Parathyroid adenoma (tissue), 2 donors: ENCODE results near the gene PHRF1.

ENCODE experiments used
- H2AFZ ChIP-seq: fragments of 300-600 bp; sonication (generic); one replicate; pipeline ENCODE4 v1.7.0; 2017; ENCODE audit warnings: antibody characterized with exemption, mild to moderate bottlenecking
- H3K27ac ChIP-seq: fragments of 300-600 bp; sonication (generic); one replicate; pipeline ENCODE4 v1.7.0; 2017
- H3K27me3 ChIP-seq: fragments of 300-600 bp; sonication (generic); one replicate; pipeline ENCODE4 v1.7.0; 2017; ENCODE audit warnings: low read length; ENCODE audit not compliant: control insufficient read depth, insufficient read depth
- H3K36me3 ChIP-seq: fragments of 300-600 bp; sonication (generic); one replicate; pipeline ENCODE4 v1.7.0; 2017; ENCODE audit warnings: low read length; ENCODE audit not compliant: control insufficient read depth, insufficient read depth
- H3K4me1 ChIP-seq: fragments of 300-600 bp; sonication (generic); one replicate; pipeline ENCODE4 v1.7.0; 2017; ENCODE audit warnings: control low read depth
- H3K4me2 ChIP-seq: fragments of 300-600 bp; sonication (generic); one replicate; pipeline ENCODE4 v1.7.0; 2017; ENCODE audit warnings: low read length
- H3K4me3 ChIP-seq: fragments of 300-600 bp; sonication (generic); one replicate; pipeline ENCODE4 v1.7.0; 2017; ENCODE audit warnings: low read depth, low read length
- H3K79me2 ChIP-seq: fragments of 300-600 bp; sonication (generic); one replicate; pipeline ENCODE4 v1.7.0; 2017; ENCODE audit warnings: control low read depth
- H3K9ac ChIP-seq: fragments of 300-600 bp; sonication (generic); one replicate; pipeline ENCODE4 v1.7.0; 2017; ENCODE audit warnings: mild to moderate bottlenecking
- H3K9me3 ChIP-seq: fragments of 300-600 bp; sonication (generic); one replicate; pipeline ENCODE4 v1.7.0; 2017; ENCODE audit warnings: low read length; ENCODE audit not compliant: control insufficient read depth
- TF ChIP-seq, protein P1 (sequence below): fragments of 300-600 bp; sonication (generic); IDR thresholded peaks from one replicate; pipeline ENCODE4 v1.7.0; 2017; ENCODE audit warnings: antibody characterized with exemption, mild to moderate bottlenecking
- donor health status: primary hyperparathyroidism.

The PHRF1 gene

DNA sequence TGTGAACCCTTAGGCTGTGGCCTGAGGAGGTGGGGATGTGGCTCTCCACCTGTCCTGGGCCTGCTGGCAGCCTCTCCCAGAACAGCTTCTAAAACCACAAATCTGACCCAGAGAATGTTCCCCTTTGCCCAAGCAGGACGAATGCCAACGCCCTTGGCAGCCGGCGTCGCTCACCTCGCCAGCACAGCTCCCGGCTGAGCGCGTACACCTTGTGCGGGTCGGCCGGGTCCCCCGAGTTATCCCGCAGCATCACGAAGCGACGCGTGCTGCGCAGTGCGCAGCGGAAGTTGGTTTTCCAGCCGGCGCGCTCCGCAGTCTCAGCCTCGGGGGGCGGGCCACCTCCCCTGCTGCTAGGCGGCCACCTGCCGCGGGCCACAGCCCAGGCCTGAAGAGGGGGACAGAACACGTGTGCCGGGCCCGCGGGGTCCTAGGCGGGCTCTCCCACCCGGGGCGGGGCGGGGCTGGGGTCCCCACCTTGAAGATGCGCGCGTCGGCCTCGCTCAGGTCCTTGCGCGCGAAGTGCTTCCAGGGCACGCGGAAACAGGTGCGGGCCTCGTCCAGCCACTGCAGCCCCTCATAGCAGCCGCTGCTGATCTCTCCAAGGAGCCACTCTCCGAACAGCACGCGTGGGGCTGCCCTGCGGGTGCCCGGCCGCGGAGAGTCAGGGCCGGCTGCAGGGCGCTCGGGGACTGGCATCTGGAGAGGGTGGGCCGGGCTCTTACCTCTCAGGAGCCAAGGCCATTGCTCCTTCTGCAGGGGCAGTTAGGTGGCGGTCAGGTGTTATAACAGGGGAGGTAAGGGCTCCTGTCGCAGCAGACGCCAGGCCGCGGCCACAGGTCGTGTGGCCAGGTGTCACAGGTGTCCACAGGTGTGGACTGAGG lies 38.6 kb downstream of the PHRF1 start:
- Histone ChIP-seq H3K9me3 (no peaks in the 10 kb centered on the region), H3K4me3 (peak overlapping the region; percentile 78), H3K36me3 (no peaks in the 10 kb centered on the region), H3K27ac (peak overlapping the region; percentile 85), H3K79me2 (no peaks in the 10 kb centered on the region), H2AFZ (no peak overlapping the region), H3K9ac (no peak overlapping the region), H3K4me2 (peak overlapping the region; percentile 93), H3K27me3 (no peaks in the 10 kb centered on the region), H3K4me1 (no peaks in the 10 kb centered on the region)
- TF ChIP-seq, protein P1, sequence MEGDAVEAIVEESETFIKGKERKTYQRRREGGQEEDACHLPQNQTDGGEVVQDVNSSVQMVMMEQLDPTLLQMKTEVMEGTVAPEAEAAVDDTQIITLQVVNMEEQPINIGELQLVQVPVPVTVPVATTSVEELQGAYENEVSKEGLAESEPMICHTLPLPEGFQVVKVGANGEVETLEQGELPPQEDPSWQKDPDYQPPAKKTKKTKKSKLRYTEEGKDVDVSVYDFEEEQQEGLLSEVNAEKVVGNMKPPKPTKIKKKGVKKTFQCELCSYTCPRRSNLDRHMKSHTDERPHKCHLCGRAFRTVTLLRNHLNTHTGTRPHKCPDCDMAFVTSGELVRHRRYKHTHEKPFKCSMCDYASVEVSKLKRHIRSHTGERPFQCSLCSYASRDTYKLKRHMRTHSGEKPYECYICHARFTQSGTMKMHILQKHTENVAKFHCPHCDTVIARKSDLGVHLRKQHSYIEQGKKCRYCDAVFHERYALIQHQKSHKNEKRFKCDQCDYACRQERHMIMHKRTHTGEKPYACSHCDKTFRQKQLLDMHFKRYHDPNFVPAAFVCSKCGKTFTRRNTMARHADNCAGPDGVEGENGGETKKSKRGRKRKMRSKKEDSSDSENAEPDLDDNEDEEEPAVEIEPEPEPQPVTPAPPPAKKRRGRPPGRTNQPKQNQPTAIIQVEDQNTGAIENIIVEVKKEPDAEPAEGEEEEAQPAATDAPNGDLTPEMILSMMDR = no peak

- no peaks in the 10 kb centered on the region for H3K4me1 ChIP-seq
- no peaks in the 10 kb centered on the region for H3K9me3 ChIP-seq
- H3K9ac ChIP-seq = no peak within 1 kb of the TSS
- H3K27me3 ChIP-seq = no peaks in the 10 kb centered on the region
- peak within 1 kb of the TSS; percentile 78 for H3K4me3 ChIP-seq
- H3K36me3 ChIP-seq = no peaks in the 10 kb centered on the region
- H3K79me2 ChIP-seq = no peaks in the 10 kb centered on the region
- H2AFZ ChIP-seq = no peak within 1 kb of the TSS
- peak within 1 kb of the TSS; percentile 85 for H3K27ac ChIP-seq
- TF ChIP-seq, protein P1 = no peak
- H3K4me2 ChIP-seq = peak within 1 kb of the TSS; percentile 93
Measured at GRCh38 chr11:615504-616319, 39.4 kb downstream of the PHRF1 start, which contains the start of gene IRF7. IRF7 (minus strand) TSS chr11:615950; CDS start chr11:615364, 586 bp downstream.

DNA sequence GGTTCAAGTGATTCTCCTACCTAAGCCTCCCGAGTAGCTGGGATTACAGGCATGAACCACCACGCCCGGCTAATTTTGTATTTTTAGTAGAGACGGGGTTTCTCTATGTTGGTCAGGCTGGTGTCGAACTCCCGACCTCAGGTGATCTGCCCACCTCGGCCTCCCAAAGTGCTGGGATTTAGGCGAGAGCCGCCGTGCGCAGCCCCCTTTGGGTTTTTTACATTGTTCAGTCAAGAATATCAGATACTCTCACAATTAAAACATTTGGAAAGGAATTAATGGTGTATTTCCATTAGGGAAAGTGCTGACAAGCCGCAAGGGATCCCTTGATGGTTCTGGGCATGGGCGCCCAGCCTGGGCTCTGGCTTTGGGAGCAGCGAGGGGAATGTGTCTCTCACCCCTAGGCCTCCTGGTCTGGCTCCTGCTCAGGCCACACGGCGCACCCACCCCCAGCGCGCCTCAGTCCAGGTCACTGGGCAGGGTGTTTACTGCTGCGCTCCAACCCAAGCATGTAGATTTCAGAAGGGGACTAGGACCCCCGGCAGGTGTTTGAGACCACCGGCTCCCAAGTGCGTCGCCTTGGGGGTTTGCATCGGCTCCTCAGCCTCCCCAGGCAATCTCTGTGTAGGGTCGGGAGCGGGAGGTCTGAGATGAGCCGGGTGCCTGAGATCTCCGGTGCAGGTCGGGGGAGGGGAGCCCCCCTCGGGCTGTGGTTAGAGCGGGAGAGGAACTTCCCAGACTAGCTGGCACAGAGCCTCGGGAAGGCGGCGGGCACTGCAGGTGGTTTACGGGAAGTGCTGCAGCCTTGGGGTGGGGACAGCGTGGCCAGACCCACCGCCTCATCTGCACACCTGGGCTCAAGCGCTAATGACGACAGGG lies 40.3 kb downstream of the PHRF1 start:
- Histone ChIP-seq H3K36me3 (no peaks in the 10 kb centered on the region), H3K27ac (peak overlapping the region; percentile 29), H3K27me3 (no peaks in the 10 kb centered on the region), H3K4me3 (peak overlapping the region; percentile 78), H3K9ac (no peak overlapping the region), H3K79me2 (no peaks in the 10 kb centered on the region), H3K4me2 (peak overlapping the region; percentile 93), H2AFZ (no peak overlapping the region), H3K9me3 (no peaks in the 10 kb centered on the region), H3K4me1 (no peaks in the 10 kb centered on the region)
- TF ChIP-seq, protein P1 = no peak

DNA sequence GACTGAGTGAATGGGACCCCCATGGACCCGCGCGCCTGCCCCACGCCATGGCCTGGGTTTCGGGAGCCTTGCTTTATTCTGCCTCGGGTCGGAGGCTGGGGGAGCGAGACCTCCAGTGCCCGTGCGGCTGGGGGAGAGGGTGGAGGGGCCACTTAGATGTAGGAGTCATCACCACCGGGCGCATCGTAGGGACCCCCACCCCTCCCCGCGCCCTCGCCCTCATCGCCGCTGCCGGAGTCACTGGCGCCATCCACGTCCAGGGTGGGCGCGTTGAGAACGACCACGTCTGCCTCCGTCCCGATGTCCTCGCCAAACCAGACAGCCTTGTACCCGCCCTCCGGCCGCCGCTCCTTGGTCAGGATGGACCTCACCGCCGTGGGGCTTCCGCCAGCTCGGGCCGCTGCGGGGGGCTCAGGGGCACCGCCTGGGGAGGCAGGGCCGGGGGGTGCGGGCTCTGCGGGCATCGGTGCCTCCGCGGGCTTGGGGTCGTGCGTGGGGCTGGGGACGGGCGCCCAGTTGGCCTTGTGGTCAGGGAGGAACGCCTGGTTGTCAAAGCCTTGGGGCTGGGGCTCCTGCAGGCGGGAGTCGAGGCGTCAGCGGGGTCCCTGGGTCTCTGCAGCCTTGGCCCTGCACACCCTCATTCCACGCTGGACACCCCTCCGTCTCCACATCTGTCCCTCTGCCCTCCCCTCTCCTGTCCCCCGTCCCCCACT lies 41.1 kb downstream of the PHRF1 start:
- Histone ChIP-seq H3K27ac (no peak overlapping the region), H3K36me3 (no peaks in the 10 kb centered on the region), H3K9me3 (no peaks in the 10 kb centered on the region), H3K4me2 (no peak overlapping the region), H3K79me2 (no peaks in the 10 kb centered on the region), H3K9ac (no peak overlapping the region), H2AFZ (no peak overlapping the region), H3K4me3 (no peak overlapping the region), H3K4me1 (no peaks in the 10 kb centered on the region), H3K27me3 (no peaks in the 10 kb centered on the region)
- TF ChIP-seq, protein P1 = no peak
